OCI-LY3 (cell line): ENCODE results near the gene AFAP1.

Experiments used
- H2AFZ ChIP-seq: fragments of 200-600, 300-600 bp; shearing (Covaris generic); 2 replicates; pipeline ENCODE4 v1.6.0; 2014; ENCODE audit warnings: antibody characterized with exemption, low read depth, low read length
- H3K27ac ChIP-seq: fragments of 200-600, 300-600 bp; sonication (generic); 2 replicates; pipeline ENCODE4 v1.5.1; 2014; ENCODE audit warnings: mild to moderate bottlenecking, low read length, moderate library complexity, mixed read lengths
- H3K27me3 ChIP-seq: fragments of 200-600, 300-600 bp; sonication (generic); 2 replicates; pipeline ENCODE4 v1.6.1; 2014; ENCODE audit warnings: low read depth, low read length, mixed read lengths
- H3K36me3 ChIP-seq: fragments of 200-600, 300-600 bp; sonication (generic); replicated peaks from 2 replicates; pipeline ENCODE3; 2014; ENCODE audit warnings: low read depth, low read length, mixed read lengths
- H3K4me1 ChIP-seq: fragments of 300-600, 200-600 bp; sonication (generic); 2 replicates; pipeline ENCODE4 v1.6.1; 2014; ENCODE audit warnings: low read length, mixed read lengths
- H3K4me2 ChIP-seq: fragments of 200-600, 300-600 bp; sonication (generic); 2 replicates; pipeline ENCODE4 v1.6.1; 2014; ENCODE audit warnings: low read length, mixed read lengths
- H3K4me3 ChIP-seq: fragments of 300-600, 200-600 bp; sonication (generic); 2 replicates; pipeline ENCODE4 v1.5.1; 2014; ENCODE audit warnings: antibody characterized with exemption, mild to moderate bottlenecking, low read length, moderate library complexity
- H3K79me2 ChIP-seq: fragments of 300-600, 200-600 bp; shearing (Covaris generic); 2 replicates; pipeline ENCODE4 v1.6.1; 2014; ENCODE audit warnings: mild to moderate bottlenecking, low read length, mixed read lengths
- H3K9ac ChIP-seq: fragments of 300-600, 200-600 bp; shearing (Covaris generic); 2 replicates; pipeline ENCODE4 v1.6.0; 2014; ENCODE audit warnings: mild to moderate bottlenecking, low read length, moderate library complexity
- H3K9me3 ChIP-seq: fragments of 200-600, 300-600 bp; shearing (Covaris generic); 2 replicates; pipeline ENCODE4 v1.6.1; 2014; ENCODE audit warnings: low read length, mixed read lengths; ENCODE audit not compliant: insufficient read depth
- H4K20me1 ChIP-seq: fragments of 200-600, 300-600 bp; sonication (generic); 2 replicates; pipeline ENCODE4 v1.6.1; 2016; ENCODE audit warnings: low read length, mixed read lengths; ENCODE audit not compliant: insufficient read depth
- EZH2phosphoT487 ChIP-seq: fragments of 200-600 bp; shearing (Covaris generic); IDR thresholded peaks from 2 replicates; pipeline ENCODE4 v1.6.1; 2018; ENCODE audit warnings: antibody characterized with exemption, mixed run types, low read depth
- TF ChIP-seq, protein P1 (sequence below): fragments of 200-600, 300-600 bp; sonication (generic); IDR thresholded peaks from 2 replicates; pipeline ENCODE4 v1.5.1; 2014; ENCODE audit warnings: antibody characterized with exemption, low read length, low read depth

Gene AFAP1

GRCh38 chr4:7787067-7787466 lies 152.6 kb downstream of the AFAP1 start:
- no peaks in the 10 kb centered on the region for H3K4me1 ChIP-seq
- H3K4me3 ChIP-seq = no peak overlapping the region
- H3K27me3 ChIP-seq = peaks cover 11% of the 10 kb centered on the region
- no peaks in the 10 kb centered on the region for H3K79me2 ChIP-seq
- H3K9me3 ChIP-seq = no peaks in the 10 kb centered on the region
- no peak overlapping the region for H3K4me2 ChIP-seq
- no peak for TF ChIP-seq EZH2phosphoT487
- TF ChIP-seq, protein P1, sequence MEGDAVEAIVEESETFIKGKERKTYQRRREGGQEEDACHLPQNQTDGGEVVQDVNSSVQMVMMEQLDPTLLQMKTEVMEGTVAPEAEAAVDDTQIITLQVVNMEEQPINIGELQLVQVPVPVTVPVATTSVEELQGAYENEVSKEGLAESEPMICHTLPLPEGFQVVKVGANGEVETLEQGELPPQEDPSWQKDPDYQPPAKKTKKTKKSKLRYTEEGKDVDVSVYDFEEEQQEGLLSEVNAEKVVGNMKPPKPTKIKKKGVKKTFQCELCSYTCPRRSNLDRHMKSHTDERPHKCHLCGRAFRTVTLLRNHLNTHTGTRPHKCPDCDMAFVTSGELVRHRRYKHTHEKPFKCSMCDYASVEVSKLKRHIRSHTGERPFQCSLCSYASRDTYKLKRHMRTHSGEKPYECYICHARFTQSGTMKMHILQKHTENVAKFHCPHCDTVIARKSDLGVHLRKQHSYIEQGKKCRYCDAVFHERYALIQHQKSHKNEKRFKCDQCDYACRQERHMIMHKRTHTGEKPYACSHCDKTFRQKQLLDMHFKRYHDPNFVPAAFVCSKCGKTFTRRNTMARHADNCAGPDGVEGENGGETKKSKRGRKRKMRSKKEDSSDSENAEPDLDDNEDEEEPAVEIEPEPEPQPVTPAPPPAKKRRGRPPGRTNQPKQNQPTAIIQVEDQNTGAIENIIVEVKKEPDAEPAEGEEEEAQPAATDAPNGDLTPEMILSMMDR = no peak
- no peak overlapping the region for H2AFZ ChIP-seq
- no peak overlapping the region for H3K27ac ChIP-seq
- H3K9ac ChIP-seq = no peak overlapping the region
- H4K20me1 ChIP-seq = no peaks in the 10 kb centered on the region
- no peaks in the 10 kb centered on the region for H3K36me3 ChIP-seq

DNA sequence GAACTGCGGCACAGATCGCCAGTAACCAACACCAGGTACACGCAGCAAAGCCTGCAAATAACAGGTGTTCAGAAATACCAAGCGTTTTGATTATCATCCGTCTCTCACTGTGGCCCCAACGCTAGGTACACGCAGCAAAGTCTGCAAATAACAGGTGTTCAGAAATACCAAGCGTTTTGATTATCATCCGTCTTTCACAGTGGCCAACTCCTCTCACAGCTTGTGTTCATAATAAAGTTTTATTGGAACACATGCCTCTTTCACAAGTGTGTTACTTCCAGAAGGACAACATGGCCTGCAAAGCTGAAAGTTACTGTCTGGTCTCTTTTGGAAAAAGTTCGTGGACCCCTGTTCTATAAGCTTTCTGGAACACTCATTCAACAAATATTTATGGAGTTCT lies 153.1 kb downstream of the AFAP1 start:
- H3K27ac ChIP-seq = no peak overlapping the region

GRCh38 chr4:7786040-7786439 lies 153.6 kb downstream of the AFAP1 start:
- Histone ChIP-seq H3K36me3 (no peaks in the 10 kb centered on the region), H3K79me2 (no peaks in the 10 kb centered on the region), H2AFZ (no peak overlapping the region), H3K4me3 (no peak overlapping the region), H4K20me1 (no peaks in the 10 kb centered on the region), H3K27ac (no peak overlapping the region), H3K9me3 (no peaks in the 10 kb centered on the region), H3K27me3 (peaks cover 4% of the 10 kb centered on the region), H3K4me2 (no peak overlapping the region), H3K9ac (no peak overlapping the region), H3K4me1 (no peaks in the 10 kb centered on the region)
- TF ChIP-seq, protein P1 = no peak
- TF ChIP-seq EZH2phosphoT487 = no peak

More for the DNA sequence above, 153.1 kb downstream of the AFAP1 start:
- H3K4me3 ChIP-seq = no peak overlapping the region
- no peak overlapping the region for H3K9ac ChIP-seq
- H3K9me3 ChIP-seq = no peaks in the 10 kb centered on the region
- no peak overlapping the region for H3K4me2 ChIP-seq
- TF ChIP-seq, protein P1 = no peak
- no peaks in the 10 kb centered on the region for H3K79me2 ChIP-seq
- H3K4me1 ChIP-seq = no peaks in the 10 kb centered on the region
- H3K36me3 ChIP-seq = no peaks in the 10 kb centered on the region
- H2AFZ ChIP-seq = no peak overlapping the region
- H3K27me3 ChIP-seq = peaks cover 7% of the 10 kb centered on the region
- no peaks in the 10 kb centered on the region for H4K20me1 ChIP-seq

DNA sequence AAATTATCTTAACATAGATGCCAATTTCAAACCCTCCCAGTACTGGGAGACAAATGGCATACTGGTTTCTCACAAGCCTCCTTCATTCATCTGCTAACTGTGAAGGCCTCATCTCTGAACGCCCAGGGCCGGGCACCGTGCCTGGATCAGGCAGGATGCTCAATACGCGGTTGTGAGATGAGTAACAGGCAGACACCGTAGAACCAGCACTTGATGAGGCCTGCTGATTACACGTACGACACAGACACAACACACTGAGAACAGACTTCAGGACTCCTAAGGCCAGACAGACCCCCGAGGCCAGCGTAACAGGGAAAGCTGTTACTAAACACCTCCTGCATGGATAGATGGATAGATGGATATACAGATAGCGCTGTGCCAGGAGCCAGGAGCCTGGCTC lies 154.6 kb downstream of the AFAP1 start:
- Histone ChIP-seq H3K79me2 (no peaks in the 10 kb centered on the region), H3K36me3 (no peaks in the 10 kb centered on the region)

More for the DNA sequence above, 154.6 kb downstream of the AFAP1 start:
- TF ChIP-seq, protein P1 = no peak
- no peak overlapping the region for H3K4me3 ChIP-seq
- H3K4me2 ChIP-seq = no peak overlapping the region
- H3K9ac ChIP-seq = no peak overlapping the region
- no peaks in the 10 kb centered on the region for H3K9me3 ChIP-seq
- H3K27ac ChIP-seq = no peak overlapping the region
- no peaks in the 10 kb centered on the region for H3K27me3 ChIP-seq
- no peaks in the 10 kb centered on the region for H3K4me1 ChIP-seq
- no peak overlapping the region for H2AFZ ChIP-seq
- no peaks in the 10 kb centered on the region for H4K20me1 ChIP-seq
